ENCODE measurements around the gene LRP6.

The LRP6 gene

DNA sequence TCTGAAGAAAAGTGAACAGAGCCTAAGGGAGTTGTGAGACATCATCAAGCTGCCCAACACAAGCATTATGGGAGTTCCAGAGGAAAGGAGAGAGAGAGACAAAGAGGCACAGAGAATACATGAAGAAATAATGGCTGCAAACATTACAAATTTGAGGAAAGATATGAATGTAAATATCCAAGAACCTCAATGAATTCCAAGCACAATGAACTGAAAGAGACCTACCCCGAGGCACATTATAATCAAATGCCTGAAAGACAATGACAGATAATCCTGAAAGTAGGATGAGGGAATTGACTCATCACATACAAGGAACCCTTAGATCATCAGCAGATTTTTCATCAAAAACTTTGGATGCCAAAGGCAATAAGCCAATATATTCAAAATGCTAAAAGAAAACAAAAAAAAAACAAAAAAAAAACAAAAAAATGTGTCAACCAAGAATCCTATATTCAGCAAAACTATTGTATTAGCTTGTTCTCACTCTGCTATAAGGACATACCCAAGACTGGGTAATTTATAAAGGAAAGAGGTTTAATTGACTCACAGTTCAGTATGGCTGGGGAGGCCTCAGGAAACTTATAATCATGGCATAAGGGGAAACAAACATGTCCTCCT is 158.3 kb downstream of the LRP6 start:
- no peak for TF ChIP-seq CTCF (IDR thresholded peaks at IDR 0.05; ENCODE audit: insufficient read depth, low read length, poor library complexity, severe bottlenecking)
- no peak overlapping the region for H3K4me3 ChIP-seq (replicated peaks; ENCODE audit: low read depth, low read length)
- no peaks in the 10 kb centered on the region for H3K36me3 ChIP-seq (ENCODE audit: control insufficient read depth, insufficient read depth, low read length)
- H3K27me3 ChIP-seq (replicated peaks; ENCODE audit: control insufficient read depth, insufficient read depth, low read length) = no peaks in the 10 kb centered on the region
- no peak for DNase-seq (ENCODE audit: extremely low read depth, insufficient read length)

- Histone ChIP-seq H3K36me3 (ENCODE audit: control insufficient read depth, insufficient read depth, low read length) (no peaks in the 10 kb centered on the region), H3K27me3 (replicated peaks; ENCODE audit: control insufficient read depth, insufficient read depth, low read length) (no peaks in the 10 kb centered on the region), H3K4me3 (replicated peaks; ENCODE audit: low read depth, low read length) (no peak overlapping the region)
- TF ChIP-seq CTCF (IDR thresholded peaks at IDR 0.05; ENCODE audit: insufficient read depth, low read length, poor library complexity, severe bottlenecking) = no peak
- no peak for DNase-seq (ENCODE audit: extremely low read depth, insufficient read length)
Measured at GRCh38 chr12:12107678-12108077, 159.2 kb downstream of the LRP6 start.

- no peak for TF ChIP-seq CTCF (IDR thresholded peaks at IDR 0.05; ENCODE audit: insufficient read depth, low read length, poor library complexity, severe bottlenecking)
- H3K36me3 ChIP-seq (ENCODE audit: control insufficient read depth, insufficient read depth, low read length) = no peaks in the 10 kb centered on the region
- no peak for DNase-seq (ENCODE audit: extremely low read depth, insufficient read length)
- no peak overlapping the region for H3K4me3 ChIP-seq (replicated peaks; ENCODE audit: low read depth, low read length)
- H3K27me3 ChIP-seq (replicated peaks; ENCODE audit: control insufficient read depth, insufficient read depth, low read length) = no peaks in the 10 kb centered on the region
Measured at GRCh38 chr12:12099102-12099501, 167.7 kb downstream of the LRP6 start.

DNA sequence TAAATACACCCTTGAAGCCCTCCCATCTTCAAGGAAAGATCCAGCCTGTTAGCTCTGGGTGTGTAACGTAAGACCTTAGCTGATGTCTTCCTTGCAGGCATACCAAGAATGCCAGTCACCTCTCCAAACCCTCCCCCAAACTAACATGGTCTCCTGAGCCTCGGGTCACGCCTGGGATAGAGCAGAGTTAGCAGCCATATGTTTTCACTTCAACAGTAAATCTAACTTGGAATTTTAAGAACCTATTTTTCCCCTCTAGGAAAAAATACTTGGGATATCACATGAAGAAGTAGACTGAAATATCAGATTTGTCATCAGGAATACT is 168.2 kb downstream of the LRP6 start:
- no peaks in the 10 kb centered on the region for H3K27me3 ChIP-seq (replicated peaks; ENCODE audit: control insufficient read depth, insufficient read depth, low read length)
- no peak for DNase-seq (ENCODE audit: extremely low read depth, insufficient read length)
- H3K4me3 ChIP-seq (replicated peaks; ENCODE audit: low read depth, low read length) = no peak overlapping the region
- H3K36me3 ChIP-seq (ENCODE audit: control insufficient read depth, insufficient read depth, low read length) = no peaks in the 10 kb centered on the region
- no peak for TF ChIP-seq CTCF (IDR thresholded peaks at IDR 0.05; ENCODE audit: insufficient read depth, low read length, poor library complexity, severe bottlenecking)

DNA sequence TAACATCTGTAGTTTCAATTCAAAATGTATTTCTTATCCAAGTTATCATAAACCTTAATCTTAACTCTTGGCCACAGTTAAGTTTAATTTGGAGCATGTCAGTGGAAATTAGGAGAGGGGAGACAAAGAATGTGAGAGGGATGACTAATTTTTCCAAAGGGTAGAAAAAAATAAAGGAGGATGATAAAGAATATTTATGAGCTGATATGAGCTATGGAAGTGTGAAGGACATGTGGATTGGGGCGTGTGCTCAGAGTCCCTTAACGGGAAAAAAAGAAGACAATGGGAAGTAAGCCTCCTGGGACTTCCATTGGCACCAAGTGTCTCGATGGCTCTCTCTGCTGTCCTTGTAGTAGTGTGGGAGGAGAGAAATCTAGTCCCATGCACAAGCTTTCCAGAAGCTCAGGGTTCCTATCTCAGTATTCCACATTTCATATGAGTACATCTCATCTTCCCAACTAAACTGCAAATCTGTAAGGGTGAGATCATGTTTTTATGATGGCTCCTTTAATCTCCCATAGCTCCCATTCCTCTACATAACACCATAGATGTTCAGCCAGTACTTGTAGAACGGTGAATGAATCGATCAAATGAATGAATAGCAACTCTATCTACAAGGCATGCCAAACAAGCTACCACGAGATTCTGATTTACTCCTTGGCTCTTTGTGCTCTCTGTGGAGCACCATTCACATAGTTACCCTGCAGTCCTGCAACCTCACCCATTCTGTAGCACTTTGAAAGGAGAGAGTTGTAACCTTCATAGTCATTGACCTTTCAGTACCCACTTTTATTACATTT is 168.8 kb downstream of the LRP6 start:
- Histone ChIP-seq H3K4me3 (replicated peaks; ENCODE audit: low read depth, low read length) (no peak overlapping the region), H3K27me3 (replicated peaks; ENCODE audit: control insufficient read depth, insufficient read depth, low read length) (no peaks in the 10 kb centered on the region)

More for the DNA sequence above, 168.8 kb downstream of the LRP6 start:
- no peak for TF ChIP-seq CTCF (IDR thresholded peaks at IDR 0.05; ENCODE audit: insufficient read depth, low read length, poor library complexity, severe bottlenecking)
- no peak for DNase-seq (ENCODE audit: extremely low read depth, insufficient read length)
- no peaks in the 10 kb centered on the region for H3K36me3 ChIP-seq (ENCODE audit: control insufficient read depth, insufficient read depth, low read length)

All from GM06990 (cell line).